Middle frontal gyrus (tissue), 1 donor: ENCODE results near the gene KRTAP10-1.
"Not testable (repeated sequence)": the region's sequence is repeated elsewhere in the genome, so short reads cannot be mapped to it uniquely, and the experiment has no call there.

ENCODE experiments used
- DNase-seq: peaks from one replicate; pipeline ENCODE4 v3.0.0-alpha.2; 2015; ENCODE audit warnings: low spot score; ENCODE audit errors: extremely low spot score

KRTAP10-1 gene, protein sequence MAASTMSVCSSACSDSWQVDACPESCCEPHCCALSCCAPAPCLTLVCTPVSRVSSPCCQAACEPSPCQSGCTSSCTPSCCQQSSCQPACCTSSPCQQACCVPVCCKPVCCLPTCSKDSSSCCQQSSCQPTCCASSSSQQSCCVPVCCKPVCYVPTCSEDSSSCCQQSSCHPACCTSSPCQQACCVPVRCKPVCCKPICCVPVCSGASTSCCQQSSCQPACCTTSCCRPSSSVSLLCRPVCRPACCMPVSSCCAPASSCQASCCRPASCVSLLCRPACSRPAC

DNA sequence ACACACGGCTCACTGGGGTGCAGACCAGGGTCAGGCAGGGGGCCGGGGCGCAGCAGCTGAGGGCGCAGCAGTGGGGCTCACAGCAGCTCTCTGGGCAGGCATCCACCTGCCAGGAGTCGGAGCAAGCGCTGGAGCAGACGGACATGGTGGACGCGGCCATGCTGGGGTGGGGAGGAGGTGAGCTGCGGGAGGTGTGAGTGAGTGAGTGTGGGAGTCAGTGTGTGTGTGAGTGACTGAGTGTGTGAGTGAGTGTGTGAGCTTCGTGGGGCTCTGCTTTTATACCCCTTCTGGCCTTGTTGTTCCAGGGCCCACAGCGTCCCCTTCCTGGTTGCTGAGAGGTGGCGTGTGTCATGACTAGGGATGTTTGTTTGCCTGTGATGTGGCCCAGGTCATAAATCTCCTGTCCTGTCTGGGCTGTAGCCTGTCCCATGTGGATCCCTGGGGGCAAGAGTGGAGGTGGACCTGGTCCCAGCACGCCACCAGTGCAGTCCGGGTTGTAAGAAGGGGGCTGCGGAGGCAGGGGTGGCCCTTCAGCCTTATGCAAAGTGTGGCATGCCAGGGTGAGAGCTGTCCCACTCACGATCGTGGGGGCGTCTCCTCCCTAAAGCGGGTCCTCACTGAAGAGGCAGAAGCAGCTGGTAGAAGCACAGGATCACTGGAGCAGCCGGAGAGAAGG, at the start of gene KRTAP10-1:
TSS of gene KRTAP10-1 (minus strand) at position 205 of the 676 bp plus-strand sequence. CDS start at position 160, 45 bp downstream.
- DNase-seq, result no peak

DNA sequence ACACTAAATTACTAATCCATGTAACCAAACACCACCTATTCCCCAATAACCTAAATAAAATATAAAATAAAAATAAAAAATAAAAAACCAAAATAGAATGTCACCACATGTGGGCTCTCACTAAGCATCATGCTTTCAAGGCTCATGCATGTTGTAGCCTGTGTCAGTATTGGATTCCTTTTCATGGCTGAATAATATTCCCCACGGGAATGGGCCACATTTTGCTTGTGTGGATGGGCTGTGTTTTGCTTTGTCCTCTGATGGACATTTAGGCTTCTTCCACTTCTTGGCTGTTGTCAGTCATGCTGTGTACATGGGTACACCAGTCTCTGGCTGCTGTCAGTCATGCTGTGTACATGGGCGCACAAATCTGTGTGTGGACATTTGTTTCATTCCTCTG, 49.1 kb upstream of the KRTAP10-1 start:
- DNase-seq, result no peak

DNA sequence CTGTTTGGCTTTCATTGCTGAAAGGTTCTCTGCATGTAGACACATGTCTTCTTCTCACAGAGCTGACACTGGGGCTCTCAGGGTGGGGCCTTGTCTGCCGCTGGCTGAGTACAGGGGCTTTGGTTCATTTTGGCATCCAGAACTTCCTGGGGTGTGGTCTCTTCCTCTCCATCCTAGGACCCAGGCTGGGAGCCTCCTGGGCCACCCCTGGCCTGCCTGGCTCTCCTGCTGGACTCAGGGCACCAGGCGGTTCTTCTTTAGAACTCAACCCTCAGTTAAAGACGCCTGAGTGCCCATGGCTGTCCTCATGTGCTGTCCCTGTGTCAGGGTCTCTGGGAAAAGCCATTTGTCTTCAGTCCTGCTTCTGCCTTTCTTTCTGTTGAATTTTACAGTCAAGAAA, 45.9 kb upstream of the KRTAP10-1 start:
- DNase-seq, result no peak

DNA sequence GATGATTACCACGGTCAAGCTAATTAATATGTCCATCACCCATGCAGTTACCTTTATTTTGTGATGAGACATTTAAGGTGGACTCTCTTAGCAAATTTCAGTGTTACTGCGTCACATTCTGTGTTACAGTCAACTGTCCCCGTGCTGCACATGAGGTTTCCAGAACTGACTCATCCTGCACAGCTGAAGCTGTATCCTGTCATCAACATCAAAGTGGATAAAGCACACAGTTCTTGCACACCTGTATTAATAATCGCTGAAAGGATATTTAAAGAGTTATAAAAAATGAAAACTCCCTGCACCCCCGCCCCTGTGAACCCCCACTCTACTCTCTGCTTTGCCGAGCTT, 43.8 kb upstream of the KRTAP10-1 start:
- no peak for DNase-seq

DNA sequence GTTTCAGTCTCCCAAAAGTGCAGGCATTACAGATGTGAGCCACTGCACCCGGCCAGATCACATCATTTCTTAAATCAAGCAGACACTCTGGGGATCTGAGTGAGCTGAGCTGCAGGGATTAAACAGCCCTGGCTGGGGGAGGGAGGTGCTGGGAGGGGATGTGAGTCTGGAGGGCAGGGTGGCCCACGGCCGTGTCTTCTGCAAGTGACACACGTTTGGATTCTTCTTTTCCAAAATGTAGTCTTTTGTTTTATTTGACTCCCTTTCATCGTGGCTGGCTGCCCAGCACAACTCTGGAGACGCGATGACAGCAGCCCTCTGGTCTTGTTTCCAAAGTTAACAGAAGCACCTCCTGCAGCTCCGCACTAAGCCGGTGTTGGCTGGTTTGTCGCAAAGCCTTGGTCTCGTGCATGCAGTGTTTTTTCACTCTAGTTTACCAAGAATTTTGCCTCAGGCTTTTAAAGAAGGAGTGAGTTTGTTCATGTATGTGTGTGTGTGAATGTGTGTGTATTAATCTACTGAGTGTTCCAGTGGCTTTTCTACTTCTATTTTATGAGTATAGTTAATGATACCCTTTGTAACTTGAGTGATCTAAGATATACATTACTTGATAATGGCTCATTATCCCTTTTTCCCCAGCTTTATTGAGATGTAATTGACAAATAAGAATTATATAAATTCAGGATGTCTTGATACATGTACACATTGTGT, 43.2 kb upstream of the KRTAP10-1 start:
- DNase-seq, result no peak

DNA sequence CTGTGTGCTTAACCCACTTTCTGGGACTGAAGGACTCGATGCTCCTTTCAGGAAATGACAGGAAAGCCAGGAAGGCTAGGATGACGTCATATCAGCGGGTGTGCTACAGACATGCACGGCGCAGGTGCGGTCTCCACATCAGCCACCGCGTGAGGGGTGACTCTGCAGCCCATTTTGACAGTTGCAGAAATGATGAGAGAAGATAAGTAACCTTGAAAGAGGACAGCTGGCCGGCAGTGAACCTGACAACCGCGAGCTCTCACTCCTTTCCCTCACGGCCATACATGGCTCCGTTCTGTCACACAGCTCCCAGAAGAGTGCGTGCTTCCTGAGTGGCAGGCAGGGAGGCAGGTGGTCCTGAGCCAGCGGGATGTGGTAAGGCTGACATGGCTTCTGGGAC, 42.1 kb upstream of the KRTAP10-1 start:
- no peak for DNase-seq

DNA sequence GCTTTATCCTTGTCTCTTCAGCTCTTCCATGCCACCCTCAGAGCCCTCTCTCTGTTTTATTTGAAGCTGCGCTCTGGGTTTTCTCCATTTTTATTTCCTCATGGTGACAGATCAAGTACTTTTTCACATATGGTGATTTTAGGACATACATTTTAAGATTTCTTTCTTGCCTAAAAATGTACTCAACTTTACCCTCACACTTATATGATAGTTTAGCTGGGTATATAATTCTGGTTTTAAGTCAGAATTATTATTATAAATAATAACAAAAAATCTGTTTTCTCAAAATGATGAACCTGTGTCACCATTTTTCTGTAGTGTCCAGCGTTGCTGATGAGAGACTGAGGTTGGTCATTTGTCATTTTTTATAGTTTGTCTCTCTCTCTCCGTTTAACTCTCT, 41.2 kb upstream of the KRTAP10-1 start:
- DNase-seq, result no peak

DNA sequence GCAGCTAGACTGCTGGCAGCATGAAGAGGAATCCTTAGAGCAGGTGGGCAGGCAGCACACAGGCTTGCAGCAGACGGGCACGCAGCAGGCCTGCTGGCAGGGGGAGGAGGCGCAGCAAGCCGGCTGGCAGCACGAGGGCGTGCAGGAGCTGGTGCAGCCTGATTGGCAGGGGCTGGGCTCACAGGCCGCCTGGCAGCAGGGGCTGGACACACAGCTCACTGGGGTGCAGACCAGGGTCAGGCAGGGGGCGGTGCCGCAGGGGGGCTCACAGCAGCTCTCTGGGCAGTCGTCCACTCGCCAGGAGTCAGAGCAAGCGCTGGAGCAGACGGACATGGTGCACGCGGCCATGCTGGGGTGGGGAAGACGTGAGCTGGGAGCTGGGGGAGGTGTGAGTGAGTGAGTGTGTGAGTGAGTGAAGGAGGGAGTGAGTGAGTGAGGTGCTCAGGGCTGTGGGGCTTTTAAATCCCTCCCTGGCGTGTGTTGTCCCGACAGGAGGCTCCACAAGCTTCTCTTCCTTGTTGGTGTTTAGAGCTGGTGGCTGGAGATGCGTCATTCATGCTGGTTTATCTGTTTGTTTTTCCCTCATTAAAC, 40.3 kb upstream of the KRTAP10-1 start, which contains the start of gene KRTAP10-5:
TSS of gene KRTAP10-5 (minus strand) at position 374 of the 591 bp plus-strand sequence. CDS start at position 348, 26 bp downstream.
- not testable (repeated sequence) for DNase-seq

DNA sequence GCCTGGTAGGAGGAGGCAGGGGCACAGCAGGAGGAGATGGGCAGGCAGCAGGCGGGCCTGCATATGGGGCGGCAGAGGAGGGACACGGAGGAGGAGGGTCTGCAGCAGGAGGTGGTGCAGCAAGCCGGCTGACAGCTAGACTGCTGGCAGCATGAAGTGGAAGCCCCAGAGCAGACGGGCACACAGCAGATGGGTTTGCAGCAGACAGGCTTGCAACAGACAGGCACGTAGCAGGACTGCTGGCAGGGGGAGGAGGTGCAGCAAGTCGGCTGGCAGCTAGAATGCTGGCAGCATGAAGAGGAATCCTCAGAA, 39.8 kb upstream of the KRTAP10-1 start:
- no peak for DNase-seq

DNA sequence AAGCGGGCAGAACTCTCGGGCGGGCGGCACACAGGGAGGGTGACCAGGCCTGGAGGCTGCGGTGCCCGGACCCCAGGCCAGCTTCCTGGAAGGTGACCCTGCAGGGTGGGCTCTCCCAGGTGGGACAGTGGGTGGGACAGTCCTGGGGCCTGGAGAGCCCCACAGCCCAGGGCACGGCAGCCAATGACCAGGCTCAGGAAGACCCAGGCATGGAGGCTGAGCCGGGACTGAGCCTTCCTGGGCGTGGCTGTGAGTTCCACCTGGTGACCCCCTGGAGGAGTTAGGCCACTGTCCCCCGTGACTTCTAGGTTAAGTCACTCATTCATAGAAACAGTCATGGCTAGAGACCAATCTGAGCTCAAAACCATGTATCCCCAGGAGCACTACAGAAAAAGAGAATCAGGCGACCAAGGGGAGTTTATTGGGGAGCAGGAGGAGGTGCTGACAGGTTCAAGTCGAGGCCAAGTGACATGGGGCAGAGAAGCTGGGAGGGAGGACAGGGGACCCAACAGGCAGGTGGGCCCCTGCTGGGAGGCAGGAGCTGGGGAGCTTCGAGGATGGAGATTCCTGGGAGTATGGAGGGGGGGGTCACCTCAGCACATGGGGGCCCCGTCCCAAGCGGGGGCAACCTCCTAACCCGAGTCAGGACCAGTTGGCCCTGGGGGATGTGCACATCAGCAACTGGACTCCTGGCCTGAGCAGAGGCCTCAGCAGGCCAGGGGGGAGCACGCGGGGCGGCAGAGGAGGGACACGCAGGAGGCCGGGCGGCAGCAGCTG, 39.2 kb upstream of the KRTAP10-1 start:
- DNase-seq, result no peak

DNA sequence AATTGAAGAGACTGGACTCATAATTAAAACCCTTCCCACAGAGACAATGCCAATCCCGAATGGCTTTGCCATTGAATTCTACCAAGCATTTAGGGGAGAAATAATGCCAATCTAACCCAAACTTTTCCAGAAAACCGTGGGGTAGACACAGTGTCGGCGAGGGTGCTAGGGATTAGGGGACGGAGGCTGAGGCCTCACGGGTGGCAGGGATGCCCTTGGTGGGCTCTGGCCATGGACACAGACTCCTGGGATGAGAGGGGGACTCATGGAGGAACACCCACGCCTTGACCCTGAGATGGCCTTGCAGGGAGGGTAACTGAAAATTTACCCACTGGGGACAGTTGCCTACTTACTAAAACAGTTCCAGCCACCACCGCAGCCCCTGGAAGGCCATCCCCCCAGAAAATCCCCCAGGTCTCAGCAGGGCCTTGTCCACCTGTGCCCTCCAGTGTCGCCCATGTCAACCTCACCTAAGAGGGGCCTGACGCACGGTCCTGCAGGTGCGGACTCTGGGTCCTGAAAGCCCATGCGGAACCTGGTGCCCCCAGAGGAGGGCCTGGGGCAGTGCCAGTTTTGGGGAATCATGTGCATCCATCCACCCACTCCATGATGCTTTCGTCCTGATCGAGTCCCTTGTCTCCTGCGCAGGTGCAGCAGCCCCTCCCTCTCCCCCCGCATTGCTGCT, 38.5 kb upstream of the KRTAP10-1 start:
- no peak for DNase-seq

DNA sequence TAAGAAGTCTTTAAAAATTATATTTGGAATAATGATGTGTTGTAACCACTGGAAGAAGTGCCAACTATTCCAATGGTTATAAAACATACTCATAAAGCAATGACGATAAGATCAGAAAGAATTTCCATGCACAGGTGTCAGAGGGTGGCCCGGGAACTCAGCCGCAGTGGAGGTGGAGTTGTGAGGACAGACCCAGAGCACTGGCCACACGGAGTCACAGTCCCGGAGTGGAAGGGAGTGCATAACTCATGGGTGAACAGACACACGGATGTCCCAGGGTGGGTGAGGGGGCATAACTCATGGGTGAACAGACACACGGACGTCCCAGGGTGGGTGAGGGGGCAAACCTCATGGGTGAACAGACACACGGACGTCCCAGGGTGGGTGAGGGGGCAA, 36.0 kb upstream of the KRTAP10-1 start:
- no peak for DNase-seq

DNA sequence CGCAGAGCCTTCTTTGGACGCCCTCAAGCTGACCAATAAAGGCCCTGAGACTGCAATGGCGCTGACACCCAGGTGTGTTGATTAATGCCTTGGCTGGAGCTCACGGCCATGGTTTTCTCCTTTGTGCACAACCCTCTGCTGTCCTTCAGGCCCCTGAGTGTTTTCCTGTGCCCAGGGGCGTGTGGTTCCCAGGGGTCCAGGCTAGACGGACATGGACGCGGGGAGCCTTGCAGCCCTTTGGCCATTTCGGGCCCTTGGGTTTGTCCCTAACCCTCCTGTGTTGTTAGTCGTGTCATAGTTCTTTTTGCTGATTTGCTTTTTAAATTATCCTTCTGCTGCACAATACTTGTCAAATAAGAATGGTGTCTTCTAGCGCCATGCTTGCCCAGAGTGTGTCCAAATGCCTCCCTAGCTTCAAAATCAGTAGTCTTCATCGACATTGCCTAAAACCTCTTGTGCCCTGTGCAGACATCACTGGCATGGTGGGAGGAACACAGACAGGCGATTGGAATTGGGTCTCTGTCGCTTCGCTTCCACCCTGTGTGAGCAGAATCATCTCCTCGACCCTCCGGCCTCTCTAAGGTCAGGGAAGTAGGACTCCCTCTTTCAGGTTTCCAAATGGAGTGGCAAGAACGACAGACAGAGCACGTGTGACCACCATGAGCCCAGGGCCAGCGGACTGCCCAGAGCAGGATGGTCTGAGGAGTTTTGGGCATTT, 35.5 kb upstream of the KRTAP10-1 start:
- no peak for DNase-seq

DNA sequence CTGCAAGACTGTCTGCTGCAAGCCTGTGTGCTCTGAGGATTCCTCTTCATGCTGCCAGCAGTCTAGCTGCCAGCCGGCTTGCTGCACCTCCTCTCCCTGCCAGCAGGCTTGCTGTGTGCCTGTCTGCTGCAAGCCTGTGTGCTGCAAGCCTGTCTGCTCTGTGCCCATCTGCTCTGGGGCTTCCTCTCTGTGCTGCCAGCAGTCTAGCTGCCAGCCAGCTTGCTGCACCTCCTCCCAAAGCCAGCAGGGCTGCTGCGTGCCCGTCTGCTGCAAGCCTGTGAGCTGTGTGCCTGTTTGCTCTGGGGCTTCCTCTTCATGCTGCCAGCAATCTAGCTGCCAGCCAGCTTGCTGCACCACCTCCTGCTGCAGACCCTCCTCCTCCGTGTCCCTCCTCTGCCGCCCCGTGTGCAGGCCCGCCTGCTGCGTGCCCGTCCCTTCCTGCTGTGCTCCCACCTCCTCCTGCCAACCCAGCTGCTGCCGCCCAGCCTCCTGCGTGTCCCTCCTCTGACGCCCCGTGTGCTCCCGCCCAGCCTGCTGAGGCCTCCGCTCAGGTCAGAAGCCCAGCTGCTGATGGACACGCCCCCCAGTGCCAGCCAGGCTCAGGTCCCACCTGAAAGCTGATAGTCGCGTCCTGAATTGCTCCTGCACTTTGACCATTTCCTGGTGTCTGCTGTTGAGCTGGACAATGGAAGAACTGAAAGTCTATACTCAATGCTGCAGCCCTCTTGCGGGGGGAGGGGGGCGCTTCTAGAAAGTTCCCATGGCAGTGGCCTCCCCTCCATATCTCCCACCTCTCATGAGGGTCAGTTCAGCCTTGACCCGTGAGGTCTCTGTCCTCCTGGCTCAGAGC, 34.7 kb upstream of the KRTAP10-1 start:
- DNase-seq, result no peak

DNA sequence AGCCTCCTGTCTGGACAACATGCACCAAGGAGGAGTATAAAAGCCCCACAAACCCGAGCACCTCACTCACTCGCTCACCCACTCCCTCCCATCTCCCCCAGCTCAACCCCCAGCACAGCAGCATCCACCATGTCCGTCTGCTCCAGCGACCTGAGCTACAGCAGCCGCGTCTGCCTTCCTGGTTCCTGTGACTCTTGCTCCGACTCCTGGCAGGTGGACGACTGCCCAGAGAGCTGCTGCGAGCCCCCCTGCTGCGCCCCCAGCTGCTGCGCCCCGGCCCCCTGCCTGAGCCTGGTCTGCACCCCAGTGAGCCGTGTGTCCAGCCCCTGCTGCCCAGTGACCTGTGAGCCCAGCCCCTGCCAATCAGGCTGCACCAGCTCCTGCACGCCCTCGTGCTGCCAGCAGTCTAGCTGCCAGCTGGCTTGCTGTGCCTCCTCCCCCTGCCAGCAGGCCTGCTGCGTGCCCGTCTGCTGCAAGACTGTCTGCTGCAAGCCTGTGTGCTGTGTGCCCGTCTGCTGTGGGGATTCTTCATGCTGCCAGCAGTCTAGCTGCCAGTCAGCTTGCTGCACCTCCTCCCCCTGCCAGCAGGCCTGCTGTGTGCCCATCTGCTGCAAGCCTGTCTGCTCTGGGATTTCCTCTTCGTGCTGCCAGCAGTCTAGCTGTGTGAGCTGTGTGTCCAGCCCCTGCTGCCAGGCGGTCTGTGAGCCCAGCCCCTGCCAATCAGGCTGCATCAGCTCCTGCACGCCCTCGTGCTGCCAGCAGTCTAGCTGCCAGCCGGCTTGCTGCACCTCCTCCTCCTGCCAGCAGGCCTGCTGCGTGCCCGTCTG, 33.8 kb upstream of the KRTAP10-1 start, which contains the start of gene KRTAP10-4:
TSS of gene KRTAP10-4 (plus strand) at position 100 of the 827 bp plus-strand sequence. CDS start at position 130, 30 bp downstream.
- DNase-seq, result not testable (repeated sequence)

DNA sequence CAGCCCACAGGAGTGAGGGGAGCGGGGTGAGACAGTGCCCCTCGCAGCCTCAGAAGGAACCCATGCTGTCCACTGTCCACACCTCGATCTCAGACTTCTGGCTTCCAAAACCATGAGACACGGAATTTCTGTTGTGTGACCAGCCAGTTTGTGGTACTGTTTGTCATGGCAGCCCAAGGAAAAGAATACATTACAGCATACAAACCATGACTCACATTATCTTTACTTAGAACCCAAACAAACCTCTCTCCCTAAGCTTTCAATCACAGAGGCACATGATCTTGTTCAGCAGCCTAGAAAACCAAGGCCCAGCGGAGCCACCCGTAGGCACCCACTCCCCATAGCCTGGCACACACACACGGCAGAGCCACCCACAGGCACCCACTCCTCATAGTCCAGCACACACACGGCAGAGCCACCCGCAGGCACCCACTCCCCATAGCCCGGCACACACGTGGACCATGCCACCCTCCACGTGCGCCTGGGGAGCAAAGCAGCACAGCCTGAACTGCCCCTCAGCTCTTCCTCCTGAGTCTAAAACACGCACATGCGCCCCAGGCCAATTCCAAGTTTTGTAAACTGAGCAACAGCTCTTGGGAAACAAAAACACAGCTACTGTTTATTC, 33.1 kb upstream of the KRTAP10-1 start:
- DNase-seq, result no peak

DNA sequence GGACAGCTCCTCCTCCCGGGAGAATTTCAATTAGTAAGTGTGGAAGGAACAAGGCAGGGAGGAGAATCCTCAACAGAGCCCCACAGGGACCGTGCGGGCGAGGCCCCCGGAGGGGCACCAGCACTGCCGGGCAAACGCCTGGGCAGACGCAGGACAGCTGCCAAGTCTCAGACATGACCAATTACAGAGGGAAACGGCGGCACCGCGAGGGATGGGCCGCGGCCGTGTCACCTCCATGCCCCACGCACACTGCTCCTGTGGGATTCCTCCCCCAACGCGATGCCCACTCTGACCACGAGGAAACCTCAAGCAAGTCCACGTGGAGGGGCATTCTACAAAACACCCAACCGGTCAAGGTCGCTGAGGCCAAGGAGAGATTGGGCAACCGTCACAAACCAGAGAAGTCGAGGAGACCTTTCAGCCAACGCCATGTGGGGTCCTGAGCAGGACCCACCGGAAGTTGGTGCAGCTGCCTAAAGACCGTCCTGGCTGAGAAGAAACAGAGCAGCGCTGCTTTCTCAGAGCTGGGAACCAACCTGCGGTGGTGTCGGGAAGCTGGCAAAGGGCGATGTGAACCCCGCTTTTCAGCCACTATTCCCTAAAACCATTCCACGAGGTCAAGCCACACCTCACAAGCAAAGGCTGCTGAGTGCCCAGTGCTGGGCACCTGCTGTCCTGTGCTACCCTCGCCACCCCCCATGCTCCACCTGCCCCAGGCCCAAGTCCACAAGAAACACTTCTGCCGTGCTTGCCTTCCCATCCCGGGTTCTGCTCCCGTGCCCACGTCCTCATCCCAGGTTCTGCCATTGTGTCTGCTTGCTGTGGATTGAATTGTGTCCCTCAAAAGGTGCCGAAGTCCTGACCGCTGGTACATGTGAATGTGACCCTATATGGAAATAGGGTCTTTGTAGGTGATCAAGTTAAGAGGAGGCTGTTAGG, 32.1 kb upstream of the KRTAP10-1 start:
- DNase-seq, result no peak
